ENCODE measurements around the gene DIP2A.
"Not testable (repeated sequence)": the region's sequence is repeated elsewhere in the genome, so short reads cannot be mapped to it uniquely, and the experiment has no call there.

DIP2A gene

GRCh38 chr21:46454142-46454541, 4.5 kb upstream of the DIP2A start:
- DNase-seq, result no peak

GRCh38 chr21:46454634-46455390, 3.9 kb upstream of the DIP2A start:
- no peak for DNase-seq

- DNase-seq, result no peak
Observed at GRCh38 chr21:46455575-46456385, 2.9 kb upstream of the DIP2A start.

- no peak for DNase-seq
Observed at GRCh38 chr21:46456750-46457149, 1.9 kb upstream of the DIP2A start.

- DNase-seq, result peak; percentile 16
Observed at GRCh38 chr21:46457801-46458314, 833 bp upstream of the DIP2A start.

- no peak for DNase-seq
Observed at GRCh38 chr21:46459024-46459355, 299 bp downstream of the DIP2A start.

GRCh38 chr21:46459356-46460112, 843 bp downstream of the DIP2A start:
- DNase-seq, result no peak

- DNase-seq, result no peak
Observed at GRCh38 chr21:46461909-46462308, 3.2 kb downstream of the DIP2A start.

GRCh38 chr21:46465153-46465552, 6.5 kb downstream of the DIP2A start:
- DNase-seq, result not testable (repeated sequence)

GRCh38 chr21:46465651-46466050, 7.0 kb downstream of the DIP2A start:
- DNase-seq, result no peak

- no peak for DNase-seq
Observed at GRCh38 chr21:46468108-46468774, 9.6 kb downstream of the DIP2A start.

- DNase-seq, result no peak
Observed at GRCh38 chr21:46469275-46469674, 10.6 kb downstream of the DIP2A start.

- DNase-seq, result no peak
Observed at GRCh38 chr21:46471514-46471913, 12.8 kb downstream of the DIP2A start.

GRCh38 chr21:46472246-46472645, 13.6 kb downstream of the DIP2A start:
- no peak for DNase-seq

GRCh38 chr21:46474382-46474781, 15.7 kb downstream of the DIP2A start:
- DNase-seq, result no peak

- DNase-seq, result no peak
Observed at GRCh38 chr21:46475296-46475695, 16.6 kb downstream of the DIP2A start.

GRCh38 chr21:46477765-46478164, 19.1 kb downstream of the DIP2A start:
- DNase-seq, result no peak

GRCh38 chr21:46478910-46479309, 20.2 kb downstream of the DIP2A start:
- DNase-seq, result no peak

- DNase-seq, result no peak
Observed at GRCh38 chr21:46480466-46480865, 21.8 kb downstream of the DIP2A start.

GRCh38 chr21:46482225-46482845, 23.6 kb downstream of the DIP2A start:
- DNase-seq, result no peak

- no peak for DNase-seq
Observed at GRCh38 chr21:46482846-46483231, 24.1 kb downstream of the DIP2A start.
